ENCODE data around the gene AQP4. TPM values are rescaled to one million over a fixed set of nuclear protein-coding genes. Genes with fewer than 3 reads are reported as not detected.

AQP4 gene
- total and polyA plus RNA-seq, 2 donors (not counting 3 experiments of a cell fraction or from before 2014, with no cell fraction given): not detected

GRCh38 chr18:26854292-26854881, 11.1 kb downstream of the AQP4 start:
- Histone ChIP-seq H3K27ac (ENCODE audit: insufficient read depth, low read depth, low read length) (no peak overlapping the region), H3K36me3 (ENCODE audit: control insufficient read depth in 2 of 2, extremely low read depth in 1 of 2, insufficient read depth in 2 of 2, low read length in 2 of 2) (no peaks in the 10 kb centered on the region), H3K9me3 (replicated peaks; ENCODE audit: control insufficient read depth, insufficient read depth, low read length) (no peaks in the 10 kb centered on the region), H3K27me3 (ENCODE audit: control insufficient read depth in 2 of 2, insufficient read depth in 2 of 2, low read length in 2 of 2) (no peaks in the 10 kb centered on the region), H3K9ac (replicated peaks; ENCODE audit: extremely low read depth, insufficient read depth, low read length) (no peak overlapping the region), H3K9me1 (replicated peaks; ENCODE audit: control insufficient read depth, extremely low read depth, insufficient read depth, low read length) (no peaks in the 10 kb centered on the region), H3K4me1 (ENCODE audit: control insufficient read depth, extremely low read depth, insufficient read depth, low read length) (no peaks in the 10 kb centered on the region), H3K79me2 (ENCODE audit: control insufficient read depth, insufficient read depth, low read length) (no peaks in the 10 kb centered on the region), H3K4me3 (replicated peaks in 1 of 3; ENCODE audit: insufficient read depth in 1 of 3, low read depth in 1 of 3, low read length in 3 of 3) (no peak overlapping the region), H4K20me1 (replicated peaks; ENCODE audit: control insufficient read depth, extremely low read depth, insufficient read depth, low read length) (no peaks in the 10 kb centered on the region), H3K4me2 (ENCODE audit: insufficient read depth, low read length) (no peak overlapping the region), H2AFZ (ENCODE audit: low read depth, low read length) (no peak overlapping the region)
- TF ChIP-seq JUN (IDR thresholded peaks at IDR 0.05; ENCODE audit: borderline replicate concordance, insufficient read depth, insufficient read length, low read depth) (no peak), CTCF (IDR thresholded peaks at IDR 0.05; ENCODE audit: extremely low read depth in 1 of 2, insufficient read depth in 1 of 2, low read depth in 1 of 2, low read length in 2 of 2) (no peak), FOS (IDR thresholded peaks at IDR 0.05; ENCODE audit: borderline replicate concordance, insufficient read depth, low read length) (no peak), POLR2A (IDR thresholded peaks at IDR 0.05; ENCODE audit: low read depth, low read length) (no peak), GATA2 (IDR thresholded peaks at IDR 0.05; ENCODE audit: insufficient read depth, insufficient read length, low read depth, low read length) (no peak), MAX (IDR thresholded peaks at IDR 0.05; ENCODE audit: insufficient read depth, insufficient read length) (no peak), EZH2 (IDR thresholded peaks at IDR 0.05; ENCODE audit: borderline replicate concordance, low read depth, low read length, severe bottlenecking) (no peak), MYC (IDR thresholded peaks at IDR 0.05; ENCODE audit: low read depth, low read length) (no peak), POLR2AphosphoS5 (IDR thresholded peaks at IDR 0.05; ENCODE audit: insufficient read depth, low read depth, low read length) (no peak)
- intact Hi-C loops (cut with micrococcal nuclease): no loop called here
- BruUV-seq (replicated peaks): no TSS peak
- dilution Hi-C loops (cut with MboI; ENCODE audit: extremely low pct_ligation_motif_present, low sequenced_read_pairs): no loop called here
- DNase-seq (ENCODE audit: low read depth, low spot score) (no peak), FAIRE-seq (no peak)
- ChIA-PET CTCF (no interaction called here), POLR2A (no interaction called here)

Measured in endothelial cell of umbilical vein (primary cell).